Endothelial cell of umbilical vein (primary cell): ENCODE data around the gene RPUSD4. TPM values are rescaled to one million over a fixed set of nuclear protein-coding genes. Genes with fewer than 3 reads are reported as not detected.
A peak's percentile ranks its signal among the peaks of the same experiment; 100 is the strongest.

ENCODE experiments used
- Bru-seq: library from RNA; stranded (reverse); fragments of 400-500 nt; gene quantifications from one replicate; lab custom pipeline; 2021; lab: Mats Ljungman, UMichigan
- BruChase-seq, 2 experiments: library from RNA; stranded (reverse); fragments of 400-500 nt; gene quantifications; one replicate each; lab custom pipeline; 2021; lab: Mats Ljungman, UMichigan
- BruUV-seq: library from RNA; stranded (reverse); fragments of 400-500 nt; replicated peaks from 2 replicates; lab custom pipeline; 2021; lab: Mats Ljungman, UMichigan
- CTCF ChIA-PET: fragments of 300-600, 350-600 bp; sonication (Branson Sonifier 250); formaldehyde crosslinking; loops from one replicate; lab custom pipeline; 2021; ENCODE audit warnings: antibody characterized with exemption, inconsistent platforms; lab: Charles Lee
- POLR2A ChIA-PET: fragments of 300-600, 350-600 bp; sonication (Branson Sonifier 250); formaldehyde crosslinking; loops from one replicate; lab custom pipeline; 2021; ENCODE audit warnings: antibody characterized with exemption, inconsistent platforms; lab: Charles Lee
- DNase-seq: peaks from one replicate; pipeline ENCODE4 v3.0.0-alpha.2; 2011; ENCODE audit warnings: low read depth, low spot score
- FAIRE-seq: peaks from 2 replicates; lab custom pipeline; 2011; peaks lifted over from hg19 to GRCh38; lab: Jason Lieb, UNC
- H2AFZ ChIP-seq: 2 replicates; pipeline ENCODE4 v1.6.0; 2012; ENCODE audit warnings: low read depth, low read length, control low read depth, inconsistent platforms
- H3K27ac ChIP-seq: 2 replicates; pipeline ENCODE4 v1.5.1; 2011; ENCODE audit warnings: low read depth, mild to moderate bottlenecking, control low read depth, low read length, moderate library complexity; ENCODE audit not compliant: insufficient read depth
- H3K27me3 ChIP-seq, 2 experiments: 2 replicates each; pipeline versions ENCODE4 v1.6.0 to v1.6.1; 2011; ENCODE audit warnings: low read length in 2 of 2, mixed read lengths in 1 of 2; ENCODE audit not compliant: control insufficient read depth in 2 of 2, insufficient read depth in 2 of 2
- H3K36me3 ChIP-seq, 2 experiments: 2 replicates in 1 of 2; 3 replicates in 1 of 2; pipeline ENCODE4 v1.5.1; 2011; ENCODE audit warnings: low read length in 2 of 2, mild to moderate bottlenecking in 1 of 2, moderate library complexity in 1 of 2; ENCODE audit not compliant: control insufficient read depth in 2 of 2, insufficient read depth in 2 of 2; ENCODE audit errors: extremely low read depth in 1 of 2
- H3K4me1 ChIP-seq: 3 replicates; pipeline ENCODE4 v1.5.1; 2011; ENCODE audit warnings: mild to moderate bottlenecking, low read length; ENCODE audit not compliant: control insufficient read depth, insufficient read depth; ENCODE audit errors: extremely low read depth
- H3K4me2 ChIP-seq: 2 replicates; pipeline ENCODE4 v1.6.1; 2011; ENCODE audit warnings: low read length, control low read depth, mixed read lengths; ENCODE audit not compliant: insufficient read depth
- H3K4me3 ChIP-seq, 3 experiments: fragments of 200-600 bp in 1 of 3; sonication (generic), shearing (Covaris generic) in 1 of 3; replicated peaks in 1 of 3; 2 replicates each; pipeline ENCODE4 v1.5.1; 2011 to 2016; ENCODE audit warnings: control low read depth in 3 of 3, low read length in 3 of 3, mild to moderate bottlenecking in 2 of 3, inconsistent platforms in 1 of 3, low read depth in 1 of 3, moderate library complexity in 1 of 3; ENCODE audit not compliant: insufficient read depth in 1 of 3
- H3K79me2 ChIP-seq: 2 replicates; pipeline ENCODE4 v1.6.0; 2012; ENCODE audit warnings: low read length, inconsistent platforms; ENCODE audit not compliant: control insufficient read depth, insufficient read depth
- H3K9ac ChIP-seq: replicated peaks from 2 replicates; pipeline ENCODE3; 2011; ENCODE audit warnings: low read length, control low read depth; ENCODE audit not compliant: insufficient read depth; ENCODE audit errors: extremely low read depth
- H3K9me1 ChIP-seq: replicated peaks from 3 replicates; pipeline ENCODE4 v1.6.0; 2011; ENCODE audit warnings: mild to moderate bottlenecking, low read length; ENCODE audit not compliant: control insufficient read depth, insufficient read depth; ENCODE audit errors: extremely low read depth
- H3K9me3 ChIP-seq: replicated peaks from 2 replicates; pipeline ENCODE4 v1.5.1; 2012; ENCODE audit warnings: low read length, inconsistent platforms; ENCODE audit not compliant: control insufficient read depth, insufficient read depth
- H4K20me1 ChIP-seq: replicated peaks from 2 replicates; pipeline ENCODE3; 2011; ENCODE audit warnings: mild to moderate bottlenecking, low read length; ENCODE audit not compliant: control insufficient read depth, insufficient read depth; ENCODE audit errors: extremely low read depth
- EZH2 ChIP-seq: IDR thresholded peaks from 2 replicates; pipeline ENCODE4 v1.6.1; 2012; ENCODE audit warnings: borderline replicate concordance, low read depth, mild to moderate bottlenecking, moderate library complexity, low read length, inconsistent platforms; ENCODE audit not compliant: severe bottlenecking
- FOS ChIP-seq: IDR thresholded peaks from 2 replicates; pipeline ENCODE4 v1.6.1; 2011; ENCODE audit warnings: mild to moderate bottlenecking, low read length, moderate library complexity, borderline replicate concordance; ENCODE audit not compliant: insufficient read depth
- GATA2 ChIP-seq: IDR thresholded peaks from 2 replicates; pipeline ENCODE4 v1.7.0; 2011; ENCODE audit warnings: low read depth, mild to moderate bottlenecking, moderate library complexity, mixed read lengths, low read length; ENCODE audit not compliant: insufficient read length, insufficient read depth
- JUN ChIP-seq: IDR thresholded peaks from 2 replicates; pipeline ENCODE4 v1.6.1; 2011; ENCODE audit warnings: borderline replicate concordance, low read depth; ENCODE audit not compliant: insufficient read length, insufficient read depth
- MAX ChIP-seq: IDR thresholded peaks from 2 replicates; pipeline ENCODE4 v1.6.1; 2011; ENCODE audit not compliant: insufficient read depth, insufficient read length
- MYC ChIP-seq: IDR thresholded peaks from one replicate; pipeline ENCODE4 v1.6.1; 2011; ENCODE audit warnings: mild to moderate bottlenecking, low read depth, low read length
- POLR2A ChIP-seq: IDR thresholded peaks from 2 replicates; pipeline ENCODE4 v1.6.1; 2012; ENCODE audit warnings: low read depth, mild to moderate bottlenecking, control low read depth, low read length
- POLR2AphosphoS5 ChIP-seq: IDR thresholded peaks from 2 replicates; pipeline ENCODE4 v1.6.1; 2012; ENCODE audit warnings: low read depth, mild to moderate bottlenecking, control low read depth, low read length, moderate library complexity; ENCODE audit not compliant: insufficient read depth
- dilution Hi-C: fragments of 300-500 bp; cut with MboI; formaldehyde crosslinking; loops from one replicate; pipeline ENCODE4 v1.15.0; 2019; ENCODE audit warnings: low sequenced_read_pairs; ENCODE audit not compliant: extremely low pct_ligation_motif_present
- intact Hi-C: fragments of 100-400 bp; cut with micrococcal nuclease; formaldehyde crosslinking; loops from one replicate; pipeline ENCODE4 v1.10.0; 2022
- long read RNA-seq: library from polyadenylated mRNA; stranded (forward); transcript quantifications from one replicate; pipeline ENCODE4 v2.0.0, GENCODE V29; 2021
- polyA minus RNA-seq, 3 experiments: library from RNA; depleted of rRNA, polyadenylated mRNA; stranded (reverse); fragments of >200 nt; gene quantifications; 1 replicate in 1 of 3; 2 replicates in 2 of 3; pipeline ENCODE4 v1.2.3, GENCODE V29; 2011
- polyA plus RNA-seq, 4 experiments: library from polyadenylated mRNA; depleted of rRNA in 3 of 4; stranded (reverse) in 3 of 4; unstranded in 1 of 4; fragments of >200 nt; gene quantifications; 2 replicates each; pipeline versions ENCODE4 v1.2.1 to v1.2.3, GENCODE V29; 2011 to 2012; ENCODE audit warnings: missing spikeins in 1 of 4
- total RNA-seq: library from RNA; stranded (reverse); gene quantifications from 2 replicates; pipeline ENCODE4 v1.2.3, GENCODE V29; 2021
- TF ChIP-seq, protein P1 (sequence below), 2 donors: IDR thresholded peaks; 1 replicate in 1 of 2; 2 replicates in 1 of 2; pipeline ENCODE4 v1.5.1; 2011; ENCODE audit warnings: low read length in 2 of 2, mild to moderate bottlenecking in 2 of 2, moderate library complexity in 2 of 2, control low read depth in 1 of 2, inconsistent platforms in 1 of 2, low read depth in 1 of 2; ENCODE audit not compliant: insufficient read depth in 1 of 2; ENCODE audit errors: extremely low read depth in 1 of 2

RPUSD4 gene, protein sequence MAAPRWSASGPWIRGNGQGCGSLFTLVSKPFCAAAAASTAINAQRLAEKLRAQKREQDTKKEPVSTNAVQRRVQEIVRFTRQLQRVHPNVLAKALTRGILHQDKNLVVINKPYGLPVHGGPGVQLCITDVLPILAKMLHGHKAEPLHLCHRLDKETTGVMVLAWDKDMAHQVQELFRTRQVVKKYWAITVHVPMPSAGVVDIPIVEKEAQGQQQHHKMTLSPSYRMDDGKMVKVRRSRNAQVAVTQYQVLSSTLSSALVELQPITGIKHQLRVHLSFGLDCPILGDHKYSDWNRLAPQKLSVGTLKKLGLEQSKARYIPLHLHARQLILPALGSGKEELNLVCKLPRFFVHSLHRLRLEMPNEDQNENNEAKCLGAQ
- total RNA-seq (36.5 and 40.8 TPM in 2 replicates), polyA plus RNA-seq (32.1 and 37.8 TPM in 2 replicates), polyA minus RNA-seq (67.5 and 104 TPM in 2 replicates), Bru-seq, nascent RNA (percentile 85 among the genes with signal in this experiment), BruChase-seq, experiment 1, labeled RNA remaining after a 6-hour chase (percentile 90 among the genes with signal in this experiment), BruChase-seq, experiment 2, labeled RNA remaining after a 2-hour chase (percentile 93 among the genes with signal in this experiment)
- 34.0 and 38.6 TPM in 2 replicates for polyA plus RNA-seq (2011; cell fraction: cytosol; rRNA removed)
- 80.6 and 87.8 TPM in 2 replicates for polyA plus RNA-seq (2011; cell fraction: nucleus; rRNA removed)
- 37.4 TPM in 2 replicates for polyA plus RNA-seq (2012)
- polyA minus RNA-seq (2011; cell fraction: cytosol; rRNA and poly(A)+ RNA removed), result 10.1 TPM
- polyA minus RNA-seq (2011; cell fraction: nucleus; rRNA and poly(A)+ RNA removed), result 31.6 and 32.9 TPM in 2 replicates
- long read RNA-seq, transcript RPUSD4-201 (7 exons, 2,512 nt), result major isoform, 59 of 70 reads
- long read RNA-seq, transcript RPUSD4-205 (4 exons, 1,404 nt), result minor isoform, 6 of 70 reads
- long read RNA-seq, partial matches to known transcripts, result 0 of 70 reads
- long read RNA-seq, other reads (novel, unspliced or antisense), result 5 of 70 reads

- TF ChIP-seq GATA2 (no peak), EZH2 (no peak), FOS (no peak), POLR2A (peak; percentile 98), POLR2AphosphoS5 (peak; percentile 97), MAX (peak; percentile 100), MYC (peak; percentile 87), JUN (no peak)
- TF ChIP-seq, protein P1, sequence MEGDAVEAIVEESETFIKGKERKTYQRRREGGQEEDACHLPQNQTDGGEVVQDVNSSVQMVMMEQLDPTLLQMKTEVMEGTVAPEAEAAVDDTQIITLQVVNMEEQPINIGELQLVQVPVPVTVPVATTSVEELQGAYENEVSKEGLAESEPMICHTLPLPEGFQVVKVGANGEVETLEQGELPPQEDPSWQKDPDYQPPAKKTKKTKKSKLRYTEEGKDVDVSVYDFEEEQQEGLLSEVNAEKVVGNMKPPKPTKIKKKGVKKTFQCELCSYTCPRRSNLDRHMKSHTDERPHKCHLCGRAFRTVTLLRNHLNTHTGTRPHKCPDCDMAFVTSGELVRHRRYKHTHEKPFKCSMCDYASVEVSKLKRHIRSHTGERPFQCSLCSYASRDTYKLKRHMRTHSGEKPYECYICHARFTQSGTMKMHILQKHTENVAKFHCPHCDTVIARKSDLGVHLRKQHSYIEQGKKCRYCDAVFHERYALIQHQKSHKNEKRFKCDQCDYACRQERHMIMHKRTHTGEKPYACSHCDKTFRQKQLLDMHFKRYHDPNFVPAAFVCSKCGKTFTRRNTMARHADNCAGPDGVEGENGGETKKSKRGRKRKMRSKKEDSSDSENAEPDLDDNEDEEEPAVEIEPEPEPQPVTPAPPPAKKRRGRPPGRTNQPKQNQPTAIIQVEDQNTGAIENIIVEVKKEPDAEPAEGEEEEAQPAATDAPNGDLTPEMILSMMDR (IDR thresholded peaks at IDR 0.05; ENCODE audit: extremely low read depth in 1 of 2, insufficient read depth in 1 of 2, low read depth in 1 of 2, low read length in 2 of 2), result no peak
- ChIA-PET POLR2A (no interaction called here), CTCF (interaction anchor here (1.1 to 2.4 kb wide), 6 partner anchors 10 to 308 kb away, joined by 3 to 10 read pairs (median 4); partner anchors contain the start of gene PUS3)
- H3K4me3 ChIP-seq, result peak within 1 kb of the TSS; percentile 65 to 73 (median 72)
- FAIRE-seq (peak; percentile 93), DNase-seq (peak; percentile 98)
- peaks cover 3% of the 10 kb centered on the region for H4K20me1 ChIP-seq
- H3K9me1 ChIP-seq, result no peaks in the 10 kb centered on the region
- H3K36me3 ChIP-seq, result peaks cover 0 to 3% of the 10 kb centered on the region in 2 experiments
- H3K9me3 ChIP-seq, result no peaks in the 10 kb centered on the region
- H2AFZ ChIP-seq, result peak within 1 kb of the TSS; percentile 84
- no TSS peak for BruUV-seq
- intact Hi-C loops (loop anchor here (1.0 to 5.0 kb wide), 6 partner anchors 18 to 619 kb away; partner anchors contain the start of genes DCPS, FOXRED1 and STT3A), dilution Hi-C loops (no loop called here)
- peaks cover 17% of the 10 kb centered on the region for H3K4me1 ChIP-seq
- H3K27ac ChIP-seq, result peak within 1 kb of the TSS; percentile 36
- peak within 1 kb of the TSS; percentile 80 for H3K9ac ChIP-seq
- no peaks in the 10 kb centered on the region for H3K27me3 ChIP-seq
- H3K4me2 ChIP-seq, result peak within 1 kb of the TSS; percentile 69
- H3K79me2 ChIP-seq, result peaks cover 45% of the 10 kb centered on the region
These were observed at the start of gene RPUSD4, which contains the start of gene FAM118B for GRCh38 chr11:126211236-126212088. RPUSD4 (minus strand) TSS chr11:126211650; CDS start chr11:126211638, 12 bp downstream. FAM118B (plus strand) TSS chr11:126211782; CDS start chr11:126235002, 23,220 bp downstream.
